Prostate gland (tissue), 2 donors: Measurements from ENCODE around the gene VENTX. TPM values are rescaled to one million over a fixed set of nuclear protein-coding genes. Genes with fewer than 3 reads are reported as not detected.

Experiments
- DNase-seq: peaks from one replicate; pipeline ENCODE4 v3.0.0-alpha.2; 2019; ENCODE audit warnings: low spot score
- H3K27ac ChIP-seq, 2 donors: fragments of 200-600 bp; sonication (generic); 2 replicates each; pipeline ENCODE4 v1.5.1; 2017 to 2019
- H3K27me3 ChIP-seq: fragments of 200-600 bp; sonication (generic); replicated peaks from 2 replicates; pipeline ENCODE4 v1.5.1; 2019; ENCODE audit not compliant: insufficient read depth
- H3K36me3 ChIP-seq, 2 donors: fragments of 200-600 bp; sonication (generic); 1 replicate in 1 of 2; 2 replicates in 1 of 2; pipeline versions ENCODE4 v1.5.1 to v1.8.1; 2017 to 2019
- H3K4me1 ChIP-seq: fragments of 200-600 bp; sonication (generic); replicated peaks from 2 replicates; pipeline ENCODE4 v1.5.1; 2019
- H3K4me3 ChIP-seq, 2 donors: fragments of 200-600 bp; sonication (generic); 2 replicates each; pipeline ENCODE4 v1.5.1; 2017 to 2019
- H3K9me3 ChIP-seq: fragments of 200-600 bp; sonication (generic); 2 replicates; pipeline ENCODE4 v1.5.1; 2017
- POLR2A ChIP-seq: fragments of 450-650 bp; IDR thresholded peaks from one replicate; pipeline ENCODE4 v1.6.1; 2016; ENCODE audit warnings: antibody characterized with exemption, mild to moderate bottlenecking
- POLR2AphosphoS5 ChIP-seq: sonication (generic); formaldehyde crosslinking; IDR thresholded peaks from one replicate; pipeline ENCODE4 v1.6.1; 2017; ENCODE audit warnings: antibody characterized with exemption
- WGBS: methylation state at CpG from one replicate; pipeline ENCODE4 v1.1.5; 2018; 5-methylcytosine and 5-hydroxymethylcytosine counted together
- intact Hi-C: fragments of 100-400 bp; cut with DNase I; formaldehyde crosslinking; loops from one replicate; pipeline ENCODE4 v1.14.2; 2022
- total RNA-seq, 2 donors: library from RNA; depleted of rRNA; stranded (reverse); fragments of >200 nt; gene quantifications; one replicate each; pipeline ENCODE4 v1.1.0, GENCODE V29; 2016
- TF ChIP-seq, protein P1 (sequence below), 4 experiments: fragments of 200-600 bp in 2 of 4; fragments of 450-650 bp in 2 of 4; sonication (generic) in 2 of 4; IDR thresholded peaks; 1 replicate in 3 of 4; 2 replicates in 1 of 4; pipeline ENCODE4 v1.5.1; 2016 to 2019; ENCODE audit warnings: antibody characterized with exemption in 4 of 4, mild to moderate bottlenecking in 2 of 4, moderate library complexity in 2 of 4

The VENTX gene
- total RNA-seq, 2 donors from 2014 or later = 0.18 to 1.8 TPM

- no peaks in the 10 kb centered on the region for H3K36me3 ChIP-seq
- H3K4me1 ChIP-seq = no peaks in the 10 kb centered on the region
- no peaks in the 10 kb centered on the region for H3K9me3 ChIP-seq
- 81% methylated on average over 21 of the region's 24 CpGs for WGBS
- DNase-seq = no peak
- peaks cover 4% of the 10 kb centered on the region for H3K27me3 ChIP-seq
- TF ChIP-seq POLR2AphosphoS5 (no peak), POLR2A (no peak)
- TF ChIP-seq, protein P1, sequence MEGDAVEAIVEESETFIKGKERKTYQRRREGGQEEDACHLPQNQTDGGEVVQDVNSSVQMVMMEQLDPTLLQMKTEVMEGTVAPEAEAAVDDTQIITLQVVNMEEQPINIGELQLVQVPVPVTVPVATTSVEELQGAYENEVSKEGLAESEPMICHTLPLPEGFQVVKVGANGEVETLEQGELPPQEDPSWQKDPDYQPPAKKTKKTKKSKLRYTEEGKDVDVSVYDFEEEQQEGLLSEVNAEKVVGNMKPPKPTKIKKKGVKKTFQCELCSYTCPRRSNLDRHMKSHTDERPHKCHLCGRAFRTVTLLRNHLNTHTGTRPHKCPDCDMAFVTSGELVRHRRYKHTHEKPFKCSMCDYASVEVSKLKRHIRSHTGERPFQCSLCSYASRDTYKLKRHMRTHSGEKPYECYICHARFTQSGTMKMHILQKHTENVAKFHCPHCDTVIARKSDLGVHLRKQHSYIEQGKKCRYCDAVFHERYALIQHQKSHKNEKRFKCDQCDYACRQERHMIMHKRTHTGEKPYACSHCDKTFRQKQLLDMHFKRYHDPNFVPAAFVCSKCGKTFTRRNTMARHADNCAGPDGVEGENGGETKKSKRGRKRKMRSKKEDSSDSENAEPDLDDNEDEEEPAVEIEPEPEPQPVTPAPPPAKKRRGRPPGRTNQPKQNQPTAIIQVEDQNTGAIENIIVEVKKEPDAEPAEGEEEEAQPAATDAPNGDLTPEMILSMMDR (IDR thresholded peaks at IDR 0.05) = no peak
- intact Hi-C loops = no loop called here
- no peak overlapping the region for H3K27ac ChIP-seq
- no peak overlapping the region for H3K4me3 ChIP-seq
Measured at GRCh38 chr10:133196221-133196915, 41.3 kb upstream of the VENTX start.

GRCh38 chr10:133196936-133197758, 40.5 kb upstream of the VENTX start:
- no peak for DNase-seq
- no peaks in the 10 kb centered on the region for H3K4me1 ChIP-seq
- H3K9me3 ChIP-seq = no peaks in the 10 kb centered on the region
- H3K4me3 ChIP-seq = no peak overlapping the region
- H3K27ac ChIP-seq = no peak overlapping the region
- no peaks in the 10 kb centered on the region for H3K36me3 ChIP-seq
- TF ChIP-seq POLR2A = no peak
- intact Hi-C loops = no loop called here
- 80% methylated on average over 39 of the region's 40 CpGs for WGBS
- H3K27me3 ChIP-seq = peaks cover 4% of the 10 kb centered on the region

- intact Hi-C loops = no loop called here
- no peaks in the 10 kb centered on the region for H3K9me3 ChIP-seq
- H3K4me3 ChIP-seq = no peak overlapping the region
- no peak overlapping the region for H3K27ac ChIP-seq
- TF ChIP-seq POLR2AphosphoS5 (no peak), POLR2A (no peak)
- TF ChIP-seq, protein P1 (IDR thresholded peaks at IDR 0.05) = no peak
- WGBS = 96% methylated on average over 9 of the region's 9 CpGs
- no peak for DNase-seq
- H3K4me1 ChIP-seq = no peaks in the 10 kb centered on the region
- peaks cover 4% of the 10 kb centered on the region for H3K27me3 ChIP-seq
- H3K36me3 ChIP-seq = no peaks in the 10 kb centered on the region
Measured at GRCh38 chr10:133197786-133198185, 39.9 kb upstream of the VENTX start.

DNA sequence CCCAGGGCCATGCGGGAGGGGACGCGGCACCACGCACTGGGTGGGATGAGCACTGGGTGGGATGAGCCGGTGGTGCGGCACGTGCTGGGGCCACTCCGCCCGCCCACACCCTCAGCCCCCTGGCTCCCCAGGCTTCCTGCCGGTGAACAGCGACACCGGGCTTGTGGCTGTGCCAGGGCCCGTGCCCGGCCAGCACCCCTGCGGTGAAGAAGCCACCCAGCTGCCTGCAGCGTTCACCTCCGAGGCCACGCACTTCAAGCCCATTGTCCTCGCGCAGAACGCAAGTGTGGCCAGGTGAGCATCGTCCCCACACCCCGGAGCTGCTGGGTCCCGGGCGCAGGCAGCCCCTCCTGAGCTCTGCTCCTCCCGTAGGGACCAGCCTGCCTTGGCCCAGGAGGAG, 39.4 kb upstream of the VENTX start:
- no peak overlapping the region for H3K27ac ChIP-seq
- intact Hi-C loops = no loop called here
- no peak for DNase-seq
- TF ChIP-seq POLR2AphosphoS5 (no peak), POLR2A (no peak)
- TF ChIP-seq, protein P1 (IDR thresholded peaks at IDR 0.05) = no peak
- no peaks in the 10 kb centered on the region for H3K9me3 ChIP-seq
- H3K4me3 ChIP-seq = no peak overlapping the region
- H3K27me3 ChIP-seq = peaks cover 4% of the 10 kb centered on the region
- no peaks in the 10 kb centered on the region for H3K36me3 ChIP-seq
- no peaks in the 10 kb centered on the region for H3K4me1 ChIP-seq
- WGBS = 95% methylated on average over 15 of the region's 26 CpGs

GRCh38 chr10:133198621-133199487, 38.8 kb upstream of the VENTX start:
- no peak for DNase-seq
- Histone ChIP-seq H3K9me3 (no peaks in the 10 kb centered on the region), H3K27me3 (peaks cover 4% of the 10 kb centered on the region), H3K4me1 (no peaks in the 10 kb centered on the region), H3K27ac (no peak overlapping the region), H3K4me3 (no peak overlapping the region), H3K36me3 (no peaks in the 10 kb centered on the region)
- WGBS = 89% methylated on average over 42 of the region's 54 CpGs
- no peak for TF ChIP-seq POLR2AphosphoS5
- TF ChIP-seq, protein P1 (IDR thresholded peaks at IDR 0.05) = no peak
- no peak for TF ChIP-seq POLR2A
- intact Hi-C loops = no loop called here
